ENCODE results near the gene SHC4. TPM values are rescaled to one million over a fixed set of nuclear protein-coding genes. Genes with fewer than 3 reads are reported as not detected.

Gene SHC4
- total RNA-seq, 1 donor from 2014 or later, result 0.58 TPM

DNA sequence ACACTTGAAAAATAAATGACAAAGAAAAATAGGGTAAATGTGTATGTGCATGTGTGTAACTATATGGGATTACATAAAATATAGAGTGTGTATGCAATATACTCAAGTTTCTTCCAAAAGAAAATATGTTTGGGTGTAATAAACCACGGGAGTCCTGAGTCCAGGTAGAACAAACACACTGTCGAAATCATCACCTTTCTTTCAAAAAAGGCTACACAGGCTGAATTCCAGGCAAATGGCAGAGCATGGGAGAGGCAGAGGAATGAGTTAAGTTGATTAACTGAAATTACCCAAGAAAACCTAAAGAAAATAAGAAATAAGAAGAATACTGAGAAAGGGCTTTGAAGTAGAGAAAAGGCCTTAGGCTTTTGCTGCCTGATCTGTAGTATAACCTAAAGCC is 179.0 kb downstream of the SHC4 start:
- Mint-ChIP-seq H3K4me3 (no peak overlapping the region), H3K27ac (no peak overlapping the region), H3K36me3 (peaks cover 27% of the 10 kb centered on the region), H3K4me1 (peaks cover 3% of the 10 kb centered on the region), H3K9me3 (no peaks in the 10 kb centered on the region), H3K27me3 (ENCODE audit: low read depth) (no peaks in the 10 kb centered on the region)
- no peak for DNase-seq (ENCODE audit: low spot score in 2 of 2, unreplicated experiment in 2 of 2)
- TF ChIP-seq, protein P1, sequence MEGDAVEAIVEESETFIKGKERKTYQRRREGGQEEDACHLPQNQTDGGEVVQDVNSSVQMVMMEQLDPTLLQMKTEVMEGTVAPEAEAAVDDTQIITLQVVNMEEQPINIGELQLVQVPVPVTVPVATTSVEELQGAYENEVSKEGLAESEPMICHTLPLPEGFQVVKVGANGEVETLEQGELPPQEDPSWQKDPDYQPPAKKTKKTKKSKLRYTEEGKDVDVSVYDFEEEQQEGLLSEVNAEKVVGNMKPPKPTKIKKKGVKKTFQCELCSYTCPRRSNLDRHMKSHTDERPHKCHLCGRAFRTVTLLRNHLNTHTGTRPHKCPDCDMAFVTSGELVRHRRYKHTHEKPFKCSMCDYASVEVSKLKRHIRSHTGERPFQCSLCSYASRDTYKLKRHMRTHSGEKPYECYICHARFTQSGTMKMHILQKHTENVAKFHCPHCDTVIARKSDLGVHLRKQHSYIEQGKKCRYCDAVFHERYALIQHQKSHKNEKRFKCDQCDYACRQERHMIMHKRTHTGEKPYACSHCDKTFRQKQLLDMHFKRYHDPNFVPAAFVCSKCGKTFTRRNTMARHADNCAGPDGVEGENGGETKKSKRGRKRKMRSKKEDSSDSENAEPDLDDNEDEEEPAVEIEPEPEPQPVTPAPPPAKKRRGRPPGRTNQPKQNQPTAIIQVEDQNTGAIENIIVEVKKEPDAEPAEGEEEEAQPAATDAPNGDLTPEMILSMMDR (IDR thresholded peaks at IDR 0.05; ENCODE audit: unreplicated experiment), result no peak

DNA sequence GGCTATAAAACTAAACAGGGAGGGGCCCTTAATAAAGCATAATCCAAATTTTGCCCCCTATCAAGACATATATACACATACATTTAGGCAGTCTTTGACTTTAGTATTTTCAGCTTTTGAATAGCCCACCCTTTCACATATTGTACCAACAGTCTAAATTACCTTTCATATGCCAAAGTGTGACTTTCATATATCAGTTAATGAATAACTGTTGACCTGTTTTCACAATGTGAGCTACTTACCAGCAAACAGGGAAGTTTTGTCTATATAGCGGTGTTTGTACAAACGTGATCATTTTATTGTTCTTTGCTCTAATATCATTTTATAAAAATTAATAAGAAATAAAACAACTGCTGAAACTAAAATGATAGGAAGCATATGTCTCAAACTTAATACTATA is 180.8 kb downstream of the SHC4 start:
- no peak overlapping the region for H3K27ac Mint-ChIP-seq
- TF ChIP-seq, protein P1 (IDR thresholded peaks at IDR 0.05; ENCODE audit: unreplicated experiment), result no peak

DNA sequence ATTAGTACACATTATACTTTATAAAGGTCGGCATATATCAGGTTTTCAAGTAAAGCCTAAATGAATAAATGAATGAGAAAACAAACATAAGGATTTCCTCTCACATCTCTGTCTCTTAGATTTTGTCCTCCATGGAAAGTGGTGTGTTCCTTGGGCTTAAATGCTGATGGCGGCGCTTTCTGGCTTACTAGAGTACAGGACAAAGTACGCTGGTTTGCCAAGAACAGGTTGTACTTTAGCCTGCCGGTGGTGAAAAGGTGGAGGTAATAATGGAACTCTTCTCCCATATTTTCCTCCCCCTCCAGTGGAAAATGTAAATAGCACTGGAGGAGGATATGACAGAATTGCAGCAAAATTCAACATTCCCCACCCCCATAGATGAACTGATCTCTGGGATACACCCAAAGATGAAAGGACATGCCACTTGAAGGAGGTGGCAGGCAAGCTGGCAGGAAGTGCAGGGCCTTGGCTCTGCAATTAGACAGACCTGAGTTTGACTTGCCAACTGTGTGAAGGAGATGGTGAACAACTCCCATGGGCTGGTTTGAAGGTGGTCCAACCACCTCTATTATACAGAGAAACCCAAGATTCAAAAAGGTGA is 182.1 kb downstream of the SHC4 start:
- H3K27ac Mint-ChIP-seq, result no peak overlapping the region
- H3K9me3 Mint-ChIP-seq, result no peaks in the 10 kb centered on the region
- no peak overlapping the region for H3K4me3 Mint-ChIP-seq
- peaks cover 3% of the 10 kb centered on the region for H3K4me1 Mint-ChIP-seq
- H3K36me3 Mint-ChIP-seq, result peaks cover 20% of the 10 kb centered on the region
- no peaks in the 10 kb centered on the region for H3K27me3 Mint-ChIP-seq (ENCODE audit: low read depth)
- no peak for DNase-seq (ENCODE audit: low spot score in 2 of 2, unreplicated experiment in 2 of 2)
- TF ChIP-seq, protein P1 (IDR thresholded peaks at IDR 0.05; ENCODE audit: unreplicated experiment), result no peak

More for the DNA sequence above, 180.8 kb downstream of the SHC4 start:
- Mint-ChIP-seq H3K36me3 (peaks cover 20% of the 10 kb centered on the region), H3K4me1 (peaks cover 3% of the 10 kb centered on the region), H3K27me3 (ENCODE audit: low read depth) (no peaks in the 10 kb centered on the region), H3K9me3 (no peaks in the 10 kb centered on the region), H3K4me3 (no peak overlapping the region)
- no peak for DNase-seq (ENCODE audit: low spot score in 2 of 2, unreplicated experiment in 2 of 2)

DNA sequence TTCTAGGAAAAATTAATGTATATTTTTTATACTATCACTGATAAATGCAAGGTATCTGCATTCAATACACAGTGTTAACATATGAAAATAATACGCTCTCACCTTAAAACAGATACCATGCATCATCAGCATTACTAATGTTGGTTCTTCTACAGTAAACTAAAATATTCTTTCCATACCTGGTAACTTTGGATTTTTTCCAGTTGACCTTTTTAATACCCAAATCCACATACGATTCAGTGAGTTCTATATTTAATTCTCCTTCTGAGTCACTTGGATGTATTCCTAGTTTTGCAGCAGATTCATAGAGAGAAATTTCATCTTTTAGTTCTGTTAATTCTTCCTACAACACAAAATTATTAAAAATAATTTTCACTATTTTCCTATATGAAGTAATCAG is 182.7 kb downstream of the SHC4 start:
- no peak overlapping the region for H3K4me3 Mint-ChIP-seq
- H3K4me1 Mint-ChIP-seq, result peaks cover 3% of the 10 kb centered on the region
- H3K27ac Mint-ChIP-seq, result no peak overlapping the region
- H3K9me3 Mint-ChIP-seq, result no peaks in the 10 kb centered on the region
- DNase-seq (ENCODE audit: low spot score in 2 of 2, unreplicated experiment in 2 of 2), result no peak
- H3K36me3 Mint-ChIP-seq, result peaks cover 20% of the 10 kb centered on the region
- TF ChIP-seq, protein P1 (IDR thresholded peaks at IDR 0.05; ENCODE audit: unreplicated experiment), result no peak
- no peaks in the 10 kb centered on the region for H3K27me3 Mint-ChIP-seq (ENCODE audit: low read depth)

DNA sequence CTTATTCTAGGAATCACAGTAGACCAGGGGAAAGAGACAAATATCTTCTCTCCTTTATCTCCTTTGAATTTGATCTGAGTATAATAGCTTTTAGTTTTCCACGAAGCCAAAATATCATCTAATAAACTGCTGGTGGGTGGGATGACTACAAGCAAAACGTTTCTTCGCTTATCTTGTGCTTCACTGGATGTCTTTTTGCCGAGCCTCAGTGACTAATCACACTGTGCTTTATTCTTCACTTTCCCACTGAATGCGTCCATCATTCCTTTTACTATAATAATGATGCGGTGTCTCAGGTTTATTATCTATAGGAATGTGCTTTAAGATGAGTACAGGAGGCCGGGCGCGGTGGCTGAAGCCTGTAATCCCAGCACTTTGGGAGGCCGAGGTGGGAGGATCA is 185.4 kb downstream of the SHC4 start:
- peaks cover 18% of the 10 kb centered on the region for H3K9me3 Mint-ChIP-seq
- H3K27me3 Mint-ChIP-seq (ENCODE audit: low read depth), result no peaks in the 10 kb centered on the region
- DNase-seq (ENCODE audit: low spot score in 2 of 2, unreplicated experiment in 2 of 2), result no peak
- no peak overlapping the region for H3K4me3 Mint-ChIP-seq
- peaks cover 35% of the 10 kb centered on the region for H3K36me3 Mint-ChIP-seq
- H3K4me1 Mint-ChIP-seq, result no peaks in the 10 kb centered on the region
- TF ChIP-seq, protein P1 (IDR thresholded peaks at IDR 0.05; ENCODE audit: unreplicated experiment), result no peak
- no peak overlapping the region for H3K27ac Mint-ChIP-seq

Data from mesothelial cell of epicardium (in vitro differentiated cells).